ENCODE results near the gene GBP2. TPM values are rescaled to one million over a fixed set of nuclear protein-coding genes. Genes with fewer than 3 reads are reported as not detected.

Gene GBP2
- total and polyA plus RNA-seq, 2 donors (not counting 3 experiments of a cell fraction or from before 2014, with no cell fraction given), result 13.1 to 30.2 TPM

GRCh38 chr1:89100412-89100811 is 25.5 kb downstream of the GBP2 start:
- BruUV-seq (replicated peaks), result no TSS peak
- intact Hi-C loops (cut with micrococcal nuclease), result no loop called here
- POLR2A ChIA-PET, result no interaction called here
- Histone ChIP-seq H3K9ac (replicated peaks; ENCODE audit: extremely low read depth, insufficient read depth, low read length) (no peak overlapping the region), H3K4me3 (replicated peaks in 1 of 3; ENCODE audit: insufficient read depth in 1 of 3, low read depth in 1 of 3, low read length in 3 of 3) (no peak overlapping the region), H3K36me3 (ENCODE audit: control insufficient read depth in 2 of 2, extremely low read depth in 1 of 2, insufficient read depth in 2 of 2, low read length in 2 of 2) (no peaks in the 10 kb centered on the region), H3K4me2 (ENCODE audit: insufficient read depth, low read length) (no peak overlapping the region), H3K27ac (ENCODE audit: insufficient read depth, low read depth, low read length) (no peak overlapping the region), H3K9me3 (replicated peaks; ENCODE audit: control insufficient read depth, insufficient read depth, low read length) (no peaks in the 10 kb centered on the region), H2AFZ (ENCODE audit: low read depth, low read length) (no peak overlapping the region), H3K27me3 (ENCODE audit: control insufficient read depth in 2 of 2, insufficient read depth in 2 of 2, low read length in 2 of 2) (no peaks in the 10 kb centered on the region), H3K9me1 (replicated peaks; ENCODE audit: control insufficient read depth, extremely low read depth, insufficient read depth, low read length) (no peaks in the 10 kb centered on the region), H4K20me1 (replicated peaks; ENCODE audit: control insufficient read depth, extremely low read depth, insufficient read depth, low read length) (no peaks in the 10 kb centered on the region), H3K4me1 (ENCODE audit: control insufficient read depth, extremely low read depth, insufficient read depth, low read length) (no peaks in the 10 kb centered on the region), H3K79me2 (ENCODE audit: control insufficient read depth, insufficient read depth, low read length) (no peaks in the 10 kb centered on the region)
- CTCF ChIA-PET, result interaction anchor here (0.6 kb wide), 1 partner anchor 65 kb away, joined by 3 read pairs; no protein-coding TSS in a partner anchor
- TF ChIP-seq MYC (IDR thresholded peaks at IDR 0.05; ENCODE audit: low read depth, low read length) (no peak), CTCF (IDR thresholded peaks at IDR 0.05; ENCODE audit: extremely low read depth in 1 of 2, insufficient read depth in 1 of 2, low read depth in 1 of 2, low read length in 2 of 2) (no peak), POLR2AphosphoS5 (IDR thresholded peaks at IDR 0.05; ENCODE audit: insufficient read depth, low read depth, low read length) (no peak), MAX (IDR thresholded peaks at IDR 0.05; ENCODE audit: insufficient read depth, insufficient read length) (no peak), JUN (IDR thresholded peaks at IDR 0.05; ENCODE audit: borderline replicate concordance, insufficient read depth, insufficient read length, low read depth) (no peak), POLR2A (IDR thresholded peaks at IDR 0.05; ENCODE audit: low read depth, low read length) (no peak)
- FAIRE-seq (no peak), DNase-seq (ENCODE audit: low read depth, low spot score) (no peak)
- dilution Hi-C loops (cut with MboI; ENCODE audit: extremely low pct_ligation_motif_present, low sequenced_read_pairs), result no loop called here

- dilution Hi-C loops (cut with MboI; ENCODE audit: extremely low pct_ligation_motif_present, low sequenced_read_pairs) (no loop called here), intact Hi-C loops (cut with micrococcal nuclease) (no loop called here)
- Histone ChIP-seq H4K20me1 (replicated peaks; ENCODE audit: control insufficient read depth, extremely low read depth, insufficient read depth, low read length) (no peaks in the 10 kb centered on the region), H3K4me2 (ENCODE audit: insufficient read depth, low read length) (no peak overlapping the region), H3K36me3 (ENCODE audit: control insufficient read depth in 2 of 2, extremely low read depth in 1 of 2, insufficient read depth in 2 of 2, low read length in 2 of 2) (no peaks in the 10 kb centered on the region), H3K9me3 (replicated peaks; ENCODE audit: control insufficient read depth, insufficient read depth, low read length) (no peaks in the 10 kb centered on the region), H2AFZ (ENCODE audit: low read depth, low read length) (no peak overlapping the region), H3K27ac (ENCODE audit: insufficient read depth, low read depth, low read length) (no peak overlapping the region), H3K27me3 (ENCODE audit: control insufficient read depth in 2 of 2, insufficient read depth in 2 of 2, low read length in 2 of 2) (no peaks in the 10 kb centered on the region), H3K4me3 (replicated peaks in 1 of 3; ENCODE audit: insufficient read depth in 1 of 3, low read depth in 1 of 3, low read length in 3 of 3) (no peak overlapping the region), H3K9ac (replicated peaks; ENCODE audit: extremely low read depth, insufficient read depth, low read length) (no peak overlapping the region), H3K4me1 (ENCODE audit: control insufficient read depth, extremely low read depth, insufficient read depth, low read length) (no peaks in the 10 kb centered on the region), H3K9me1 (replicated peaks; ENCODE audit: control insufficient read depth, extremely low read depth, insufficient read depth, low read length) (no peaks in the 10 kb centered on the region), H3K79me2 (ENCODE audit: control insufficient read depth, insufficient read depth, low read length) (no peaks in the 10 kb centered on the region)
- DNase-seq (ENCODE audit: low read depth, low spot score) (no peak), FAIRE-seq (no peak)
- ChIA-PET POLR2A (no interaction called here), CTCF (interaction anchor here (0.6 to 0.8 kb wide), 2 partner anchors 13 to 63 kb away, joined by 4 read pairs; no protein-coding TSS in a partner anchor)
- TF ChIP-seq JUN (IDR thresholded peaks at IDR 0.05; ENCODE audit: borderline replicate concordance, insufficient read depth, insufficient read length, low read depth) (no peak), GATA2 (IDR thresholded peaks at IDR 0.05; ENCODE audit: insufficient read depth, insufficient read length, low read depth, low read length) (no peak), EZH2 (IDR thresholded peaks at IDR 0.05; ENCODE audit: borderline replicate concordance, low read depth, low read length, severe bottlenecking) (no peak), POLR2AphosphoS5 (IDR thresholded peaks at IDR 0.05; ENCODE audit: insufficient read depth, low read depth, low read length) (no peak), POLR2A (IDR thresholded peaks at IDR 0.05; ENCODE audit: low read depth, low read length) (no peak), FOS (IDR thresholded peaks at IDR 0.05; ENCODE audit: borderline replicate concordance, insufficient read depth, low read length) (no peak), MAX (IDR thresholded peaks at IDR 0.05; ENCODE audit: insufficient read depth, insufficient read length) (no peak), MYC (IDR thresholded peaks at IDR 0.05; ENCODE audit: low read depth, low read length) (no peak), CTCF (IDR thresholded peaks at IDR 0.05; ENCODE audit: extremely low read depth in 1 of 2, insufficient read depth in 1 of 2, low read depth in 1 of 2, low read length in 2 of 2) (no peak)
- BruUV-seq (replicated peaks), result no TSS peak
Measured at GRCh38 chr1:89098857-89099256, 27.1 kb downstream of the GBP2 start.
